ENCODE results near the gene AP2A1.

- TF ChIP-seq EZH2 (IDR thresholded peaks at IDR 0.05; ENCODE audit: borderline replicate concordance, low read depth, low read length, severe bottlenecking): no peak
- no peak for TF ChIP-seq CTCF (IDR thresholded peaks at IDR 0.05; ENCODE audit: extremely low read depth in 1 of 2, insufficient read depth in 1 of 2, low read depth in 1 of 2, low read length in 2 of 2)
- TF ChIP-seq MYC (IDR thresholded peaks at IDR 0.05; ENCODE audit: low read depth, low read length): no peak
- no peak for TF ChIP-seq POLR2A (IDR thresholded peaks at IDR 0.05; ENCODE audit: low read depth, low read length)
- TF ChIP-seq MAX (IDR thresholded peaks at IDR 0.05; ENCODE audit: insufficient read depth, insufficient read length): no peak
- TF ChIP-seq JUN (IDR thresholded peaks at IDR 0.05; ENCODE audit: borderline replicate concordance, insufficient read depth, insufficient read length, low read depth): no peak
These were observed 22.1 kb downstream of the AP2A1 start for GRCh38 chr19:49788857-49789256.
